H9 (cell line): ENCODE results near the gene RTN4R. TPM values are rescaled to one million over a fixed set of nuclear protein-coding genes. Genes with fewer than 3 reads are reported as not detected.

Source experiments
- DNase-seq: peaks from one replicate; pipeline ENCODE4 v3.0.0-alpha.2; 2017
- H2AFZ ChIP-seq: one replicate; pipeline ENCODE4 v1.6.1; 2013; ENCODE audit warnings: mild to moderate bottlenecking, low read length, control low read depth, moderate library complexity
- H2AK5ac ChIP-seq: 2 replicates; pipeline ENCODE4 v1.6.1; 2013; ENCODE audit warnings: low read length, control low read depth, mixed read lengths; ENCODE audit not compliant: insufficient read length
- H2BK120ac ChIP-seq: one replicate; pipeline ENCODE4 v1.6.1; 2013; ENCODE audit warnings: low read depth, mild to moderate bottlenecking, low read length, control low read depth, inconsistent platforms; ENCODE audit not compliant: poor library complexity, severe bottlenecking
- H2BK12ac ChIP-seq: 2 replicates; pipeline ENCODE4 v1.6.1; 2013; ENCODE audit warnings: low read length, control low read depth, mixed read lengths, low read depth; ENCODE audit not compliant: insufficient read length
- H2BK15ac ChIP-seq: 2 replicates; pipeline ENCODE4 v1.6.1; 2013; ENCODE audit warnings: low read depth, low read length, control low read depth
- H2BK20ac ChIP-seq: one replicate; pipeline ENCODE4 v1.6.1; 2013; ENCODE audit warnings: low read depth, mild to moderate bottlenecking, low read length, control low read depth, inconsistent platforms; ENCODE audit not compliant: poor library complexity, severe bottlenecking
- H2BK5ac ChIP-seq: 2 replicates; pipeline ENCODE4 v1.6.1; 2013; ENCODE audit warnings: low read length, control low read depth, mixed read lengths; ENCODE audit not compliant: insufficient read length
- H3K14ac ChIP-seq: 2 replicates; pipeline ENCODE4 v1.6.1; 2013; ENCODE audit warnings: low read length, control low read depth; ENCODE audit not compliant: insufficient read depth
- H3K18ac ChIP-seq: 2 replicates; pipeline ENCODE4 v1.6.1; 2013; ENCODE audit warnings: low read depth, mild to moderate bottlenecking, mixed read lengths, low read length, control low read depth; ENCODE audit not compliant: insufficient read length
- H3K23ac ChIP-seq: 2 replicates; pipeline ENCODE4 v1.6.1; 2013; ENCODE audit warnings: low read length, control low read depth, mixed read lengths, low read depth; ENCODE audit not compliant: insufficient read length
- H3K23me2 ChIP-seq: 2 replicates; pipeline ENCODE4 v1.6.1; 2013; ENCODE audit warnings: low read depth, mild to moderate bottlenecking, mixed read lengths, low read length, control low read depth; ENCODE audit not compliant: insufficient read length, poor library complexity, severe bottlenecking
- H3K27ac ChIP-seq: 2 replicates; pipeline ENCODE4 v1.5.1; 2013; ENCODE audit warnings: low read length, control low read depth, mixed read lengths, low read depth; ENCODE audit not compliant: insufficient read length
- H3K27me3 ChIP-seq: 2 replicates; pipeline ENCODE4 v1.6.1; 2013; ENCODE audit warnings: low read length, control low read depth, inconsistent platforms; ENCODE audit not compliant: insufficient read depth
- H3K4ac ChIP-seq: 2 replicates; pipeline ENCODE4 v1.6.1; 2013; ENCODE audit warnings: low read depth, mild to moderate bottlenecking, control low read depth, inconsistent platforms, low read length, moderate library complexity
- H3K4me1 ChIP-seq: 2 replicates; pipeline ENCODE4 v1.6.1; 2013; ENCODE audit warnings: low read length, control low read depth, inconsistent platforms; ENCODE audit not compliant: insufficient read depth
- H3K4me2 ChIP-seq: 2 replicates; pipeline ENCODE4 v1.6.1; 2013; ENCODE audit warnings: low read length, control low read depth, mixed read lengths; ENCODE audit not compliant: insufficient read length, insufficient read depth
- H3K56ac ChIP-seq: 2 replicates; pipeline ENCODE4 v1.6.1; 2013; ENCODE audit warnings: low read depth, mild to moderate bottlenecking, mixed read lengths, low read length, control low read depth; ENCODE audit not compliant: insufficient read length
- H3K79me1 ChIP-seq: 2 replicates; pipeline ENCODE4 v1.6.1; 2013; ENCODE audit warnings: low read depth, mild to moderate bottlenecking, moderate library complexity, low read length, control low read depth, inconsistent platforms; ENCODE audit not compliant: insufficient read depth, poor library complexity, severe bottlenecking
- H3K79me2 ChIP-seq: 2 replicates; pipeline ENCODE4 v1.6.1; 2013; ENCODE audit warnings: low read length, control low read depth, inconsistent platforms; ENCODE audit not compliant: insufficient read depth
- H3K9ac ChIP-seq: 2 replicates; pipeline ENCODE4 v1.6.1; 2013; ENCODE audit warnings: low read length, control low read depth, mixed read lengths; ENCODE audit not compliant: insufficient read length; ENCODE audit errors: extremely low read depth
- H3K9me3 ChIP-seq: one replicate; pipeline ENCODE4 v1.6.1; 2013; ENCODE audit warnings: low read depth, low read length, inconsistent platforms; ENCODE audit not compliant: control insufficient read depth
- H3T11ph ChIP-seq: one replicate; pipeline ENCODE4 v1.6.1; 2013; ENCODE audit warnings: mild to moderate bottlenecking, low read length, control low read depth, inconsistent platforms
- H4K20me1 ChIP-seq: one replicate; pipeline ENCODE4 v1.6.1; 2013; ENCODE audit not compliant: control insufficient read depth, insufficient read length, insufficient read depth
- H4K5ac ChIP-seq: 2 replicates; pipeline ENCODE4 v1.6.1; 2013; ENCODE audit warnings: low read depth, mild to moderate bottlenecking, mixed read lengths, low read length, control low read depth; ENCODE audit not compliant: insufficient read length
- H4K8ac ChIP-seq: replicated peaks from 2 replicates; pipeline ENCODE4 v1.6.1; 2013; ENCODE audit warnings: low read length, control low read depth, mixed read lengths, low read depth; ENCODE audit not compliant: insufficient read length
- H4K91ac ChIP-seq: 2 replicates; pipeline ENCODE4 v1.6.1; 2013; ENCODE audit warnings: low read depth, mild to moderate bottlenecking, moderate library complexity, mixed read lengths, low read length, control low read depth; ENCODE audit not compliant: insufficient read length
- H3K27ac Mint-ChIP-seq, 3 experiments: 2 replicates in 2 of 3; 3 replicates in 1 of 3; pipeline ENCODE4 v1.8.0; 2020 to 2021; ENCODE audit warnings: mixed read lengths in 3 of 3, mild to moderate bottlenecking in 1 of 3, moderate library complexity in 1 of 3
- H3K27me3 Mint-ChIP-seq: 2 replicates; pipeline ENCODE4 v1.8.0; 2021; ENCODE audit warnings: low read depth, mild to moderate bottlenecking, moderate library complexity, mixed read lengths
- H3K36me3 Mint-ChIP-seq, 3 experiments: 2 replicates in 2 of 3; 3 replicates in 1 of 3; pipeline ENCODE4 v1.8.0; 2020 to 2021; ENCODE audit warnings: low read depth in 3 of 3, mixed read lengths in 3 of 3; ENCODE audit not compliant: insufficient read depth in 1 of 3
- H3K4me1 Mint-ChIP-seq, 2 experiments: 2 replicates each; pipeline ENCODE4 v1.8.0; 2020; ENCODE audit warnings: mixed read lengths in 2 of 2
- H3K4me3 Mint-ChIP-seq, 2 experiments: 2 replicates in 1 of 2; 3 replicates in 1 of 2; pipeline ENCODE4 v1.8.0; 2020 to 2021; ENCODE audit warnings: mild to moderate bottlenecking in 2 of 2, mixed read lengths in 2 of 2, moderate library complexity in 1 of 2
- H3K9me3 Mint-ChIP-seq, 2 experiments: 2 replicates in 1 of 2; 3 replicates in 1 of 2; pipeline ENCODE4 v1.8.0; 2020; ENCODE audit warnings: mild to moderate bottlenecking in 2 of 2, mixed read lengths in 2 of 2, moderate library complexity in 1 of 2
- CTCF ChIP-seq: fragments of 200-600 bp; sonication (generic); conservative IDR thresholded peaks from 3 replicates; pipeline ENCODE4 v1.8.0; 2021; ENCODE audit warnings: antibody characterized with exemption, mild to moderate bottlenecking
- whole genome bisulfite sequencing: extraction: QIAGEN DNeasy Blood & Tissue Kit; methylation state at CpG from one replicate; pipeline ENCODE4 v1.1.7; 2013; ENCODE audit warnings: missing lambda C conversion rate, low lambda C conversion rate, mixed read lengths; ENCODE audit not compliant: insufficient read length; ENCODE audit errors: extremely low coverage; 5-methylcytosine and 5-hydroxymethylcytosine counted together
- total RNA-seq: library from RNA; stranded (reverse); gene quantifications from 2 replicates; pipeline ENCODE4 v1.2.1, GENCODE V29; 2021

RTN4R gene
- total RNA-seq, 1 experiment from 2014 or later, result 19.0 TPM

- Histone ChIP-seq H3K23me2 (no peaks in the 10 kb centered on the region), H3K56ac (no peak overlapping the region), H2BK15ac (no peak overlapping the region), H2BK5ac (no peak overlapping the region), H3K4ac (no peak overlapping the region), H4K20me1 (no peaks in the 10 kb centered on the region), H2AK5ac (no peak overlapping the region), H4K91ac (no peak overlapping the region), H2BK120ac (no peak overlapping the region), H3K9ac (no peak overlapping the region), H2BK12ac (no peak overlapping the region), H3K4me1 (peaks cover 4% of the 10 kb centered on the region), H2BK20ac (no peak overlapping the region), H4K8ac (no peak overlapping the region), H3K23ac (no peak overlapping the region), H2AFZ (no peak overlapping the region), H3K79me2 (peaks cover 3% of the 10 kb centered on the region; the same call in 1 of the 2 replicates), H3K9me3 (no peaks in the 10 kb centered on the region), H3K18ac (no peak overlapping the region), H3K4me2 (no peak overlapping the region), H3K27ac (no peak overlapping the region), H3K27me3 (no peaks in the 10 kb centered on the region), H4K5ac (no peak overlapping the region), H3K14ac (no peak overlapping the region), H3K79me1 (no peaks in the 10 kb centered on the region), H3T11ph (no peak overlapping the region)
- Mint-ChIP-seq H3K27me3 (no peaks in the 10 kb centered on the region), H3K27ac (peak overlapping the region in 1 of 3 experiments; percentile 27; a peak in 1 of 7 replicates), H3K36me3 (no peaks in the 10 kb centered on the region), H3K9me3 (no peaks in the 10 kb centered on the region), H3K4me1 (peaks cover 20 to 23% of the 10 kb centered on the region in 2 experiments), H3K4me3 (no peak overlapping the region)
- DNase-seq, result no peak
- TF ChIP-seq CTCF, result no peak
- WGBS, result no CpG with 5 or more reads among the region's 8 CpGs
Observed at GRCh38 chr22:20316844-20317401, 48.8 kb upstream of the RTN4R start.
